NB4 (cell line): Measurements from ENCODE around the gene REPIN1.

ENCODE experiments used
- DNase-seq: peaks from one replicate; pipeline ENCODE4 v3.0.0; 2010; ENCODE audit warnings: low read depth
- H3K4me3 ChIP-seq: one replicate; pipeline ENCODE4 v1.5.1; 2011; ENCODE audit warnings: mild to moderate bottlenecking, low read depth, low read length, moderate library complexity
- MAX ChIP-seq: IDR thresholded peaks from 2 replicates; pipeline ENCODE4 v1.6.1; 2011; ENCODE audit warnings: low read depth, low read length
- MYC ChIP-seq: IDR thresholded peaks from 2 replicates; pipeline ENCODE4 v1.6.1; 2011; ENCODE audit warnings: low read depth, low read length
- POLR2A ChIP-seq: IDR thresholded peaks from 2 replicates; pipeline ENCODE4 v1.6.1; 2011; ENCODE audit warnings: mild to moderate bottlenecking; ENCODE audit not compliant: insufficient read length; ENCODE audit errors: extremely low read depth
- TF ChIP-seq, protein P1 (sequence below): IDR thresholded peaks from one replicate; pipeline ENCODE4 v1.5.1; 2012; ENCODE audit warnings: low read depth, low read length

Gene REPIN1

DNA sequence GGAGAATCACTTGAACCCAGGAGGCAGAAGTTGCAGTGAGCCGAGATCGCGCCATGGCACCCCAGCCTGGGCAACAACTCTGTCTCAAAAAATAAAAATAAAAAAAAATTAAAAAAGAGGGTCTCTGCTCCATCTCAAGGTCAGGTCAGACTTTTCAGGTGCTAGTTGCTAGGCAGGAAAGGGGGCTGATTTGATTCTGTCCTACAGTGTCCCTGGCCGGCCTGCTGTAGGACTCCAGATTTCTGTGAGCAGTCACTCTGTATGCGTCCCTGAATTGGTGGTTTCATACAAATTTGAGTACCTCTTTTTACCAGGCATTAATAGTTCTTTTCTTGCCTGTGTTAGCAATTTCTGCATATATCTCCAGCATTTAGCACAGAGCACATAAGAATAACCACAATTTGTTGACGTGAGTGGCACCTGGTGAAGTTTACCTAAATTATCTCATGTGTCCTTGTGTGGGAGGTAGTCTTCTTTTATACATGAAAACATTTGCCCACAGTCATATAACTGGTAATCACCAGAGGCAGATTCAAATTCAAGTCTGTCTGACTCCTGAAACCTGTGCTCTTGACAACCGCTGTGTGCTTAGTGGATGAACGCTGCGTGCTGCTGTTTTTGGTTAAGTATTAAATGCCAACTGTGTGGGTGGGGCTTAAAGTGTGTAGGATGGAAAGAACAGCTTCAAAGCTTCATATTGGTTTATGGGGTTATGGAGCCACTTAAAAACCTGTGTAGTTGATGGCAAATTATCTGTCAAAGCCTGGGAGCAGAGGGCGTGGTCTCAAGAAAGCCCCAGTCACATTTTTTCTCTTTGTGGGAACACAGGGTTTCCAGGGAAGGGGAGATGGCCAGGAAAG lies 7.3 kb downstream of the REPIN1 start:
- peak; percentile 5 for DNase-seq
- no peak overlapping the region for H3K4me3 ChIP-seq
- TF ChIP-seq, protein P1, sequence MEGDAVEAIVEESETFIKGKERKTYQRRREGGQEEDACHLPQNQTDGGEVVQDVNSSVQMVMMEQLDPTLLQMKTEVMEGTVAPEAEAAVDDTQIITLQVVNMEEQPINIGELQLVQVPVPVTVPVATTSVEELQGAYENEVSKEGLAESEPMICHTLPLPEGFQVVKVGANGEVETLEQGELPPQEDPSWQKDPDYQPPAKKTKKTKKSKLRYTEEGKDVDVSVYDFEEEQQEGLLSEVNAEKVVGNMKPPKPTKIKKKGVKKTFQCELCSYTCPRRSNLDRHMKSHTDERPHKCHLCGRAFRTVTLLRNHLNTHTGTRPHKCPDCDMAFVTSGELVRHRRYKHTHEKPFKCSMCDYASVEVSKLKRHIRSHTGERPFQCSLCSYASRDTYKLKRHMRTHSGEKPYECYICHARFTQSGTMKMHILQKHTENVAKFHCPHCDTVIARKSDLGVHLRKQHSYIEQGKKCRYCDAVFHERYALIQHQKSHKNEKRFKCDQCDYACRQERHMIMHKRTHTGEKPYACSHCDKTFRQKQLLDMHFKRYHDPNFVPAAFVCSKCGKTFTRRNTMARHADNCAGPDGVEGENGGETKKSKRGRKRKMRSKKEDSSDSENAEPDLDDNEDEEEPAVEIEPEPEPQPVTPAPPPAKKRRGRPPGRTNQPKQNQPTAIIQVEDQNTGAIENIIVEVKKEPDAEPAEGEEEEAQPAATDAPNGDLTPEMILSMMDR = no peak
- TF ChIP-seq MYC = no peak
- TF ChIP-seq MAX = no peak
- TF ChIP-seq POLR2A = no peak

- DNase-seq = peak; percentile 8
- TF ChIP-seq, protein P1 = no peak
- no peak for TF ChIP-seq MYC
- no peak for TF ChIP-seq MAX
- TF ChIP-seq POLR2A = no peak
- H3K4me3 ChIP-seq = no peak overlapping the region
Measured at GRCh38 chr7:150376560-150376959, 7.9 kb downstream of the REPIN1 start.

GRCh38 chr7:150377196-150377595 lies 8.6 kb downstream of the REPIN1 start:
- TF ChIP-seq, protein P1 = no peak
- H3K4me3 ChIP-seq = no peak overlapping the region
- DNase-seq = no peak

- TF ChIP-seq MYC (no peak), MAX (no peak), POLR2A (no peak)
- TF ChIP-seq, protein P1 = no peak
- no peak for DNase-seq
- no peak overlapping the region for H3K4me3 ChIP-seq
Measured at GRCh38 chr7:150377635-150378034, 9.0 kb downstream of the REPIN1 start.

- peak; percentile 11 for TF ChIP-seq POLR2A
- peak; percentile 5; the same call in 1 of the 2 replicates for TF ChIP-seq MAX
- TF ChIP-seq, protein P1 = peak; percentile 35
- TF ChIP-seq MYC = no peak
- peak; percentile 92 for DNase-seq
- peak overlapping the region; percentile 72 for H3K4me3 ChIP-seq
Measured at GRCh38 chr7:150378115-150378852, 9.7 kb downstream of the REPIN1 start.
